Measurements from ENCODE around the gene ZIC3.

Gene ZIC3

DNA sequence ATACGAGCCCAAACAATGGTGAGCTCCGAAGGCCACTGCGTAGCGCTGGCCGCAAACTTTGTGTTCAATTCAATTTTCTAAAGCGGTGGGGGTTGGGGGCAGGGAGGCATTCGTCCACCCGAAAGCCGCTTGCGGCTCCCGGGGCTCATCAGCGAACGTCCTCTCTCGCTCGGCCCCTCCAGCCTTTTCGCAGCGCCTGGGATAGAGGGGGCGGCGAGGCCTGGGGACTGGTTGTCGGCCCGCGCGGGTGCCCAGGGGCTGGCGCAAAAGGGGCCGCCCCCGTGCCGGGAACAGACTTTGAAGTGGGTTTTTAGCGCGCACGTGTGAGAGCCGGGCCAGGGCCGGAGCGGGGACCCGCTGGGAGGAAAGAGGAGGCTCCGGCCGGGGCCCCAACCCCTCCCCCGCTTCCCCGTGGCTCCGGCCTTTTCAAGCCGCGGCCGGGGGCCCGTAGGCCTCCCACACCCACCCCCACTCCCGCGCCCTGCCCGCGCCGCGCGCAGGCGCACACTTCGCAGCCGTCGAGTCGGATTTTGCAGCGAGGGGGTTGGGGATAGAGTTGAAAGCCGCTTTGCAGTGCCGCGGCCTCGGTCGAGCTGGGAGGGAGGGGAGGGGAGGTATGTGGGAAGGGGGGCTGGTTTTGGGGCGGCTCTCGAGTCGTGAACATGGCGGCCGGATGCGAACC, 8.3 kb downstream of the ZIC3 start:
- DNase-seq = no peak

DNA sequence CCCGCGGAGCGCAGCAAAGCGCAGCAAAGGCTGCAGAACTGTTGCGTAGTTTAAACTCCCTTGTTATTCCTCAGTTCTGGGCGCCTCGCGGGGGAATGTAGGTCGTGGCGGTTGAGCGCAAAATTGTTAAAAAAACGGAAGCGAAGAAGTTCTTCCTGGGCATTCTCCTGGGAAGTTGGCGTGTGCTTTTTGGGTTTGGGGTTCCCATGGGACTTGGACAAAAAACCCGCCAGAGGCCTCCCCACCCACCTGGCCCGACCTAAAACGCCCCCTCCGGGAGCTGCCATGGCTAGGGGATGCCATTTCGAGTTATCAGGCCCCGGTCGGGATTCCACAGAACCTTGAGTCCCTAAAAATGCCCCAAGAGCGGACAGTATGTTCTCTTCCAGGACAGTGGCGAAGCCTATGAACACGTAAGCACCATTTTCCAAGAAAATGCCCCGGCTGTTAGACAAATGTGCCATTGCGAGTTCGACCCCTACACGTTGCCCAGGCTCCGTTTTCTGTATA, 8.9 kb downstream of the ZIC3 start:
- DNase-seq = no peak

DNA sequence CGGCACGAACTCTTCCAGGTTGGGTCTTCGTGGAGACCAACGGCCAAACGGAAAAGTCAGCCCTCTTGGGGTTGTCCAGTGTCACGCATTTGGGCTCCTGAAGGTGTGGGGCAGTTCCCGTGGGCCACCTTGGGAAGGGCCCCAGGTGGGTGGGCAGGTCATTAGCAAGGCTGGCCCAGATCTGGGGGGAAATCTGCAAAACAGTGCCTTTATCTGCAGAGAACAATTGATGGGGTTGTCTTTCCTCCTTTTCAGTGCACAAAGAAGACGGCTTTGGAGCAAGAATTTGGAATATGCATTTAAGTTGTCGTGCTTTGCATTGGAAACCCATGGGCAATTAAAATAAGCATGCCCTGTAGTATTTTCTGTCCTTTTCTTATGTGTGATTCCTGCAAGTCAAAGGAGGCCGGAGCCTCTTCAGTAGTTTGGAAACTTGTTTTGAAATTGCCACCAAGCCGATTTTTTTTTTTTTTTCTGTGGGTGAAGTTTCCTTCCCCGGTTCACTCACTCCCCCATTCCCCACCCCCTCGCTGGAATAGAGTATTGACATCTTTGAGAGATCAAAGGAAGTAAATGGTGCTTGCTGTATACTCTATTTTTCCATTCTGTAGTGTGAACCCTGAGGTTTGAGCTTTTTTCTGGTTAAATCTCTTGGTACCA, 9.8 kb downstream of the ZIC3 start:
- DNase-seq = no peak

DNA sequence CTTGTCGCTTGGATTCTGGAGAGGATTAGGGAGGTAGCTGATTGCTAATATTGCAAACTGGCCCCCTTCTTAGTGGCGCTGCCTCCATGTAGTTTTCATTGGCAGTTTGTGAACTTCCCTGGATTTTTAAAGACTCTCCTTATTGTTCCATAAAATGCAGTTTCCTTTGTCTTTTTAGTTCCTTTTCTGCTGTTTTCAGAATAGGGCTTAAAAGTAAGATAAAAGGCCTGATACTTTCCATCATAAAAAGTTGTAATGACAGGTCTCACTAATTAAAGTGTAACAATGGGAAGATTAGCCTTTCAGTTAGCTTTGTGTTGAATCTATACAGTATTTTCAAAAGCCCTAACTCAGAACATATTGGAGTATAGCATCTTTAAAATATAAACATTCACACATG, 21.2 kb downstream of the ZIC3 start:
- DNase-seq = no peak

DNA sequence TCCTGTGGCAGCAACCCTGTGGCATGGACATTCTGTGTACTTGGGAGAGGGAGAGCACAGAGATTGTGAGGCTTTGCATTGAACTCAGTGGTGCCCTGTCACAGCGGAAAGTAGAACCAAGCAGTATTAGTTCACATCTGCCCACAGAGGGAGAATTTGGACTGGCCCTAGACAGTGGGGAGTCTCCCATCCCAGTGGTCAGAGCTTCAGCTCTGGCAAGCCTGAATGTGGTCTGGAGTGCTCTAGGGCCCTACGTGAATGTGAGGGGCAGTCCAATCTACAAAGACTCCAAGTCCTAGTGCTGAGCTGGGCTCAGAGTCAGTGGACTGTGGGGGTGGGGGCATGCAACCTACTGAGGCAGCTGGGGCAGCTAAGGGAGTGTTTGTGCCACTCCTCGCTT, 34.8 kb downstream of the ZIC3 start:
- DNase-seq = no peak

Measured in NCI-H1417 treated with DMSO at 0.1 percent for 48 hours (cell line).